Measurements from ENCODE around the gene PCP4L1. TPM values are rescaled to one million over a fixed set of nuclear protein-coding genes. Genes with fewer than 3 reads are reported as not detected.

The PCP4L1 gene
- total RNA-seq, 1 experiment from 2014 or later: not detected

DNA sequence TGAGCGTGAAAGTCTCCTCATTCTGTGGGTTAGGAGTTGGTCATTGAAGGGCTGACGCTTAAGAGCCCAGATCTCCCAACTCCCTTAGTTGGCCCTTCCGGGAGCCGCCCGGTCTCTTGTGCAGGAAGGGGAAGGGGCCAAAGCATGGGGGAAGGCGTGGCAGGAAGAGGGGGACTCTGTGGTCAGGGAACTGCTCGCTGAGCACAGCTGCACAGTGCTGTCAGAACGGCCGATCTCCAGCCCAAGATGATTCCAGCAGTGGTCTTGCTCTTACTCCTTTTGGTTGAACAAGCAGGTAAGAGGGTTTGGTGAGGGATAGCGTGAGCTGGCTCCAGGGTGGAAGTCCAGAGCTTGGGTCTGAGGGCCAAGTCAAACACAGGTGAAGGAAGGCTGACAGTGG is 43.5 kb upstream of the PCP4L1 start, which contains the start of gene FCER1G:
Gene FCER1G, plus strand, starts transcription at position 220 of the 400 bp plus-strand sequence. Its CDS starts 27 bp downstream, at position 247.
- Histone ChIP-seq H3K4me3 (no peak within 1 kb of the TSS), H3K4me1 (replicated peaks; ENCODE audit: insufficient read depth) (peaks cover 7% of the 10 kb centered on the region; the same call in 1 of the 2 replicates), H3K79me2 (ENCODE audit: low read depth) (no peaks in the 10 kb centered on the region), H3F3A (ENCODE audit: insufficient read depth, low read depth) (peaks cover 5% of the 10 kb centered on the region; the same call in 1 of the 2 replicates), H3K36me3 (ENCODE audit: low read depth) (peaks cover 20% of the 10 kb centered on the region), H2AFZ (no peak within 1 kb of the TSS), H4K20me1 (ENCODE audit: insufficient read depth) (no peaks in the 10 kb centered on the region), H3K9me2 (ENCODE audit: insufficient read depth) (no peaks in the 10 kb centered on the region), H3K27me3 (ENCODE audit: insufficient read depth, low read depth) (no peaks in the 10 kb centered on the region), H3K27ac (no peak within 1 kb of the TSS), H3K9me3 (ENCODE audit: insufficient read depth, low read depth) (no peaks in the 10 kb centered on the region), H3K4me2 (no peak within 1 kb of the TSS)
- DNase-seq: no peak
- TF ChIP-seq CTCF (conservative IDR thresholded peaks at IDR 0.05) (no peak), EZH2 (IDR thresholded peaks at IDR 0.05; ENCODE audit: low read depth) (no peak)
- ChIA-PET POLR2A (ENCODE audit: unreplicated experiment) (interaction anchor here (0.5 to 0.6 kb wide), 2 partner anchors 1405 to 1953 kb away, joined by 3 to 7 read pairs; no protein-coding TSS in a partner anchor), CTCF (no interaction called here)
- no TSS peak for BruUV-seq (replicated peaks)
- intact Hi-C loops (cut with micrococcal nuclease; ENCODE audit: unreplicated experiment): no loop called here

GRCh38 chr1:161216945-161217712 is 41.4 kb upstream of the PCP4L1 start:
- Histone ChIP-seq H3K9me3 (ENCODE audit: insufficient read depth, low read depth) (no peaks in the 10 kb centered on the region), H3K27ac (peak overlapping the region; percentile 39), H3K4me3 (no peak overlapping the region), H3K36me3 (ENCODE audit: low read depth) (peaks cover 9% of the 10 kb centered on the region), H2AFZ (no peak overlapping the region), H3K4me2 (no peak overlapping the region), H3K4me1 (replicated peaks; ENCODE audit: insufficient read depth) (peaks cover 7% of the 10 kb centered on the region; the same call in 1 of the 2 replicates), H3K79me2 (ENCODE audit: low read depth) (no peaks in the 10 kb centered on the region), H3K27me3 (ENCODE audit: insufficient read depth, low read depth) (no peaks in the 10 kb centered on the region), H4K20me1 (ENCODE audit: insufficient read depth) (no peaks in the 10 kb centered on the region), H3F3A (ENCODE audit: insufficient read depth, low read depth) (peaks cover 5% of the 10 kb centered on the region; the same call in 1 of the 2 replicates), H3K9me2 (ENCODE audit: insufficient read depth) (no peaks in the 10 kb centered on the region)
- DNase-seq: no peak
- CTCF ChIA-PET: no interaction called here
- intact Hi-C loops (cut with micrococcal nuclease; ENCODE audit: unreplicated experiment): no loop called here
- BruUV-seq (replicated peaks): no TSS peak
- TF ChIP-seq CTCF (conservative IDR thresholded peaks at IDR 0.05): no peak
- no peak for TF ChIP-seq EZH2 (IDR thresholded peaks at IDR 0.05; ENCODE audit: low read depth)
- POLR2A ChIA-PET (ENCODE audit: unreplicated experiment): interaction anchor here (1.0 kb wide), 1 partner anchor 8 kb away, joined by 11 read pairs; no protein-coding TSS in a partner anchor

GRCh38 chr1:161217831-161218230 is 40.7 kb upstream of the PCP4L1 start:
- Histone ChIP-seq H3K4me3 (no peak overlapping the region), H3K9me2 (ENCODE audit: insufficient read depth) (no peaks in the 10 kb centered on the region), H3K27ac (peak overlapping the region; percentile 29), H3K27me3 (ENCODE audit: insufficient read depth, low read depth) (no peaks in the 10 kb centered on the region), H3K4me2 (no peak overlapping the region), H3K4me1 (replicated peaks; ENCODE audit: insufficient read depth) (peaks cover 7% of the 10 kb centered on the region; the same call in 1 of the 2 replicates), H3K9me3 (ENCODE audit: insufficient read depth, low read depth) (no peaks in the 10 kb centered on the region), H3F3A (ENCODE audit: insufficient read depth, low read depth) (peaks cover 5% of the 10 kb centered on the region; the same call in 1 of the 2 replicates), H4K20me1 (ENCODE audit: insufficient read depth) (no peaks in the 10 kb centered on the region), H3K36me3 (ENCODE audit: low read depth) (peaks cover 9% of the 10 kb centered on the region), H2AFZ (no peak overlapping the region), H3K79me2 (ENCODE audit: low read depth) (no peaks in the 10 kb centered on the region)
- ChIA-PET POLR2A (ENCODE audit: unreplicated experiment) (no interaction called here), CTCF (no interaction called here)
- TF ChIP-seq CTCF (conservative IDR thresholded peaks at IDR 0.05) (no peak), EZH2 (IDR thresholded peaks at IDR 0.05; ENCODE audit: low read depth) (no peak)
- BruUV-seq (replicated peaks): no TSS peak
- intact Hi-C loops (cut with micrococcal nuclease; ENCODE audit: unreplicated experiment): no loop called here
- no peak for DNase-seq

Data from PC-9 (cell line).